H1 (cell line): ENCODE data around the gene ADGRB2.

Experiments used
- CREB1 ChIP-seq: IDR thresholded peaks from 2 replicates; pipeline ENCODE4 v1.6.1; 2012; ENCODE audit warnings: inconsistent platforms
- POLR2A ChIP-seq, 2 experiments: IDR thresholded peaks; 1 replicate in 1 of 2; 2 replicates in 1 of 2; pipeline ENCODE4 v1.6.1; 2011; ENCODE audit warnings: low read depth in 2 of 2, low read length in 2 of 2, mild to moderate bottlenecking in 2 of 2; ENCODE audit errors: control extremely low read depth in 1 of 2
- SP1 ChIP-seq: IDR thresholded peaks from 2 replicates; pipeline ENCODE4 v1.6.1; 2011; ENCODE audit warnings: low read depth, low read length
- SUZ12 ChIP-seq: fragments of 200-600 bp; sonication (generic); IDR thresholded peaks from 2 replicates; pipeline ENCODE4 v1.6.1; 2012; ENCODE audit warnings: mild to moderate bottlenecking, inconsistent platforms, low read length, moderate library complexity, mixed read lengths
- TF ChIP-seq, protein P1 (sequence below), 3 experiments: IDR thresholded peaks; 1 replicate in 2 of 3; 2 replicates in 1 of 3; pipeline versions ENCODE4 v1.5.1 to v1.6.1; 2011; ENCODE audit warnings: low read length in 3 of 3, mild to moderate bottlenecking in 3 of 3, inconsistent platforms in 2 of 3, low read depth in 1 of 3, moderate library complexity in 1 of 3; ENCODE audit not compliant: insufficient read depth in 1 of 3; ENCODE audit errors: control extremely low read depth in 1 of 3

DNA sequence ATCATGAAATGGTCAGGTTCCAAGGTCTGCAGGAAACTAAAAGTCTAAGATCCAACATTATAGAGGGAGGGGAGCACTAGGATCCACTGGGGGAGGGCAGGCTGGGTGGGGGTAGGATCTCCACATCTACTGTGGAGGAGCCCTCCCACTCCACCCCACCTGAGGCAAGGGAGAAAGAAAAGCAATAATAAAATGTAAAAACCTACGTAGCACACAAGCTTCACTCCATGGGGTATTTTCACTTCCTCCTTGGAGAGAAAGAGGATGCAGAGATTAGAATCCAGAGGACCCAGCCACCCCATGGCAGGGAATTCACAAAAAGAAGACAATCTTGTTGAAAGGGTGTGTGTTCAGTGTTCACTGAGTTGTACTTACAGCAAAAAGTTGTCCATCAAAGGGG lies 37.3 kb upstream of the ADGRB2 start:
- TF ChIP-seq, protein P1, sequence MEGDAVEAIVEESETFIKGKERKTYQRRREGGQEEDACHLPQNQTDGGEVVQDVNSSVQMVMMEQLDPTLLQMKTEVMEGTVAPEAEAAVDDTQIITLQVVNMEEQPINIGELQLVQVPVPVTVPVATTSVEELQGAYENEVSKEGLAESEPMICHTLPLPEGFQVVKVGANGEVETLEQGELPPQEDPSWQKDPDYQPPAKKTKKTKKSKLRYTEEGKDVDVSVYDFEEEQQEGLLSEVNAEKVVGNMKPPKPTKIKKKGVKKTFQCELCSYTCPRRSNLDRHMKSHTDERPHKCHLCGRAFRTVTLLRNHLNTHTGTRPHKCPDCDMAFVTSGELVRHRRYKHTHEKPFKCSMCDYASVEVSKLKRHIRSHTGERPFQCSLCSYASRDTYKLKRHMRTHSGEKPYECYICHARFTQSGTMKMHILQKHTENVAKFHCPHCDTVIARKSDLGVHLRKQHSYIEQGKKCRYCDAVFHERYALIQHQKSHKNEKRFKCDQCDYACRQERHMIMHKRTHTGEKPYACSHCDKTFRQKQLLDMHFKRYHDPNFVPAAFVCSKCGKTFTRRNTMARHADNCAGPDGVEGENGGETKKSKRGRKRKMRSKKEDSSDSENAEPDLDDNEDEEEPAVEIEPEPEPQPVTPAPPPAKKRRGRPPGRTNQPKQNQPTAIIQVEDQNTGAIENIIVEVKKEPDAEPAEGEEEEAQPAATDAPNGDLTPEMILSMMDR (IDR thresholded peaks at IDR 0.05; ENCODE audit: control extremely low read depth in 1 of 3, insufficient read depth in 1 of 3, low read depth in 1 of 3, low read length in 3 of 3) = no peak
- TF ChIP-seq CREB1 (no peak), POLR2A (IDR thresholded peaks at IDR 0.05; ENCODE audit: control extremely low read depth in 1 of 2, low read depth in 2 of 2, low read length in 2 of 2) (no peak), SUZ12 (no peak), SP1 (no peak)
